Measurements from ENCODE around the gene SLC36A2.

Gene SLC36A2

DNA sequence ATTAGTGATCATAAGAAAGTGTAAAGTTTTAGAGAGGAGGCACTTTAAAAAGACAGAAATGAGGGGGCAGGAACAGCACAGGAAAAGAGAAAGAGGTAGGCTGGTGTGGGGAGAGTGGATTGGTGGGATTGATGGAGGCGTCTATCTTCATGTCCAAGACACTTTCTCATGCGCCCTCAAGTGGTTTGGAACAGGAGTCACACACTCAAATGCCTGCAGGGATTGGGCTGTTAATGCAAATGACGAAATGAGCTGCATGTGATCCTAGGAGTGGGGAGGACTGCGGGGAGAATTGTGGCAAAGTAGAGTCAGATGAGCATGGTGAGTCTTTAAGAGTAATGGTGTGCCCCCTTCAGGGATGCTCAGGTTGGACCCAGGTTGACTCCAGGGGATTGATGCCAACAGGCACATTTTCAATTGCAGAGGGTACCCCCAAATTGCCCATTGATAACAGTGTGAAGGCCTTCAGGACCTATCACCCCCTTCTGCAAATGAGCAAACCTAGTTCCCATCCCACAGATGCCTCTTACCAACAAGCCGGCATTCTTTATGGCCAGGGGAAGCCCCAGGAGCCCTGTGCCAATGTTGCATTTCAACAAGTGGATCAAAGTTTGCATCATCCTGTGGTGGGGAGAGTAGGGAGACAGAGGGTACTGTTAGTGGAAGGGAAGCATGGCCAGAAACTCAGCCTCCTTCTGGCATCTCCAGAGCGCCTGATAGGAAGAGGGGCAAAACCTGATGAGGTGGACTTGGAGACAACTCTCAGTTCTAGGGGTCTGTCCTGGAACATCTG, 49.1 kb downstream of the SLC36A2 start:
- TF ChIP-seq POLR2AphosphoS5 (IDR thresholded peaks at IDR 0.05; ENCODE audit: borderline replicate concordance, low read depth, low read length) (no peak), FOXP2 (optimal IDR thresholded peaks at IDR 0.05; ENCODE audit: control extremely low read depth, extremely low read length, insufficient read depth) (no peak), EZH2 (IDR thresholded peaks at IDR 0.05) (no peak)
- H3K27ac ChIP-seq, result no peak overlapping the region
- peak; percentile 26 for DNase-seq (ENCODE audit: low read depth, low spot score)

DNA sequence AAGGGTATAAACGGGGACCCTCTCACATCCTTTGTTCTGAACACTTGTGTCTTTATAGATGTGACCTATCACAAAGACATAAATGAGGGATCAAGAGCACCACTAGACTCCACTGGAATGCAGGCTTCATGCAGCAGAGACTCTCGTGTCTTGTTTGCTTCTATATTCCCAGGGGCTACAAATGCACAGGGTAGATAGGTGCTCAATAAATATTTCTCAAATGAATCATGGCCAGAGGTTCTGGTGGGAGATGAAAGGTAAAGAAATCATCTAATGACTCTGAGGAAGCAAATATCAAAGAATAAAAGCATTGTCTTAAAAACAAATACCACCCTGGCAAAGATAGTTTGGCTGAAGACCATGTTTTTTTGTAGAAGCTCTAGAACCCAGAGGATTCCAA, 50.4 kb downstream of the SLC36A2 start:
- no peaks in the 10 kb centered on the region for H3K9me3 ChIP-seq (ENCODE audit: low read depth, low read length)
- H3K9ac ChIP-seq (ENCODE audit: insufficient read length), result no peak overlapping the region
- H3K27ac ChIP-seq, result no peak overlapping the region
- DNase-seq (ENCODE audit: low read depth, low spot score), result no peak
- H3K36me3 ChIP-seq (ENCODE audit: insufficient read depth, low read length), result no peaks in the 10 kb centered on the region
- TF ChIP-seq POLR2AphosphoS5 (IDR thresholded peaks at IDR 0.05; ENCODE audit: borderline replicate concordance, low read depth, low read length) (no peak), FOXP2 (optimal IDR thresholded peaks at IDR 0.05; ENCODE audit: control extremely low read depth, extremely low read length, insufficient read depth) (no peak), EZH2 (IDR thresholded peaks at IDR 0.05) (no peak)
- H3K4me3 ChIP-seq, result no peak overlapping the region

More for the DNA sequence above, 49.1 kb downstream of the SLC36A2 start:
- H3K9me3 ChIP-seq (ENCODE audit: low read depth, low read length), result no peaks in the 10 kb centered on the region
- no peak overlapping the region for H3K9ac ChIP-seq (ENCODE audit: insufficient read length)
- H3K4me3 ChIP-seq, result no peak overlapping the region
- H3K36me3 ChIP-seq (ENCODE audit: insufficient read depth, low read length), result no peaks in the 10 kb centered on the region

DNA sequence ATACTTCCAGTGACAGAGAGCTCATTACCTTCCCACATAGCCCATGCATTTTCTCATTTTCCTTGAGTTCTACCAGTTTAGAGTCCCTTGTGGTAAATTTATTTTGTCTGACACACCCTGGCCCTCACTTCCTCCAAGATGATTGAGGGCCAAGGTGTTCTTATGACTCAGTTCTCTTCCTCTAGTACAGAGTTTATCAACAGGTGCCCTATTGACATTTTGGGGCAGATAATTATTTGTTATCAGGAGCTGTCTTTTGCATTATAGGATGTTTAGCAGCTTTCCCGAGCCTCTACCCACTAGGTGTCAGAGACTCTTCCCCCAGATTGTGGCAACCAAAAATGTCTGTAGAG, 50.9 kb downstream of the SLC36A2 start:
- TF ChIP-seq FOXP2 (optimal IDR thresholded peaks at IDR 0.05; ENCODE audit: control extremely low read depth, extremely low read length, insufficient read depth), result no peak
- no peak for TF ChIP-seq POLR2AphosphoS5 (IDR thresholded peaks at IDR 0.05; ENCODE audit: borderline replicate concordance, low read depth, low read length)
- TF ChIP-seq EZH2 (IDR thresholded peaks at IDR 0.05), result no peak
- Histone ChIP-seq H3K9ac (ENCODE audit: insufficient read length) (no peak overlapping the region), H3K36me3 (ENCODE audit: insufficient read depth, low read length) (no peaks in the 10 kb centered on the region), H3K4me3 (no peak overlapping the region), H3K9me3 (ENCODE audit: low read depth, low read length) (no peaks in the 10 kb centered on the region), H3K27ac (no peak overlapping the region)
- DNase-seq (ENCODE audit: low read depth, low spot score), result no peak

DNA sequence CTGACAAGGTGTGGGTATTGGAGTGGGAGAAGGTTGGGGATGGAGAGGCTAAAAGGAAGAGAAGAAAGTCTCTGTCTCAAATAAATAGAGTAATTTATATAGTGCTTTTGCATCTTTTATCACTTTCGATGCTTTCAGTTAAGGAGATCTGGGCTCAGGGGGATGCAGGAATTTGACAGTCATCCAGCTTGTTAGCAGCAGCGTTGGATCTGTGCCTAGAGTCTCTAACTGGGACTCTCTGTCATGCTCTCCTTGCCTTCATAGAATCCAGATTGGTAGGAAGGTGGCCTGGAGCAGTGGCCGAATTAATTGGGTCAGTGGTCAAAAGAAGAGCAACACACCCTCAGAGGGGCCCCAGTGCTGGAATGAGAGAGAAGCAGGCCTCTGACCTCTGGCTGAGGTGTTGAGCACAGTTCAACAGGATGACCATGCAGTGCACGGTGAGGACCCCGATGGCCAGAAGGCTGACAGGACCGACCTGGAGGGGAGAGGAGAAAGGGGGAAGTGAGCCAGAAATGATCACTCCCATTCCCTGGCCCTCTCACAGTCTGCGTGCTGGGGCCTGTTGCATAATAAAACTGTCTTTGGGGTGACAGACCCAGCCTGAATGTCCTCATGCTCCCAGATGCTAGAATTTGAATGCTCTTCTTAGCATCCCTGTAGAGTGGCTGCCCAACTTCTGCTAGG, 51.4 kb downstream of the SLC36A2 start:
- no peak overlapping the region for H3K27ac ChIP-seq
- H3K4me3 ChIP-seq, result no peak overlapping the region
- no peak overlapping the region for H3K9ac ChIP-seq (ENCODE audit: insufficient read length)
- TF ChIP-seq FOXP2 (optimal IDR thresholded peaks at IDR 0.05; ENCODE audit: control extremely low read depth, extremely low read length, insufficient read depth) (no peak), EZH2 (IDR thresholded peaks at IDR 0.05) (no peak), POLR2AphosphoS5 (IDR thresholded peaks at IDR 0.05; ENCODE audit: borderline replicate concordance, low read depth, low read length) (no peak)
- no peak for DNase-seq (ENCODE audit: low read depth, low spot score)
- no peaks in the 10 kb centered on the region for H3K9me3 ChIP-seq (ENCODE audit: low read depth, low read length)
- no peaks in the 10 kb centered on the region for H3K36me3 ChIP-seq (ENCODE audit: insufficient read depth, low read length)

DNA sequence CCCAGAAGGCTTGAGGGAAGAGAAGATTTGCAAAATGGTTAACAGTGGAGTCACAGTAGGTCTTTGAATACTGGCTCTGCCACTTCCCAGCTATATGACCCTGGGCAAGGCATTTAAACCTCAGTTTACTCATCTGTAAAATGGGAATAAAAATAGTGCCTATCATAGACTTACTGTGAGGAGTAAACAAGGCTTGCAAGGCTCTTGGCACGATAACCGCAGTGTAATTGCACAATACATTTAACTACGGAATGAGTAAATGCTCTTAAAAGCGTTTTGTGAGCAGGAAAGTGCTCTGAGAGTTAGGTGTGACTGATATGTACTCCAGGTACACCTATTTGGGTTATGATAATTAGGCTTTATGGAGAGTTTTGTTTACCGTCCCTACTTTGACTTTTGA, 52.2 kb downstream of the SLC36A2 start:
- H3K9me3 ChIP-seq (ENCODE audit: low read depth, low read length), result no peaks in the 10 kb centered on the region
- H3K4me3 ChIP-seq, result no peak overlapping the region
- no peak for TF ChIP-seq EZH2 (IDR thresholded peaks at IDR 0.05)
- TF ChIP-seq FOXP2 (optimal IDR thresholded peaks at IDR 0.05; ENCODE audit: control extremely low read depth, extremely low read length, insufficient read depth), result no peak
- DNase-seq (ENCODE audit: low read depth, low spot score), result no peak
- no peak overlapping the region for H3K27ac ChIP-seq
- no peak overlapping the region for H3K9ac ChIP-seq (ENCODE audit: insufficient read length)
- no peaks in the 10 kb centered on the region for H3K36me3 ChIP-seq (ENCODE audit: insufficient read depth, low read length)

DNA sequence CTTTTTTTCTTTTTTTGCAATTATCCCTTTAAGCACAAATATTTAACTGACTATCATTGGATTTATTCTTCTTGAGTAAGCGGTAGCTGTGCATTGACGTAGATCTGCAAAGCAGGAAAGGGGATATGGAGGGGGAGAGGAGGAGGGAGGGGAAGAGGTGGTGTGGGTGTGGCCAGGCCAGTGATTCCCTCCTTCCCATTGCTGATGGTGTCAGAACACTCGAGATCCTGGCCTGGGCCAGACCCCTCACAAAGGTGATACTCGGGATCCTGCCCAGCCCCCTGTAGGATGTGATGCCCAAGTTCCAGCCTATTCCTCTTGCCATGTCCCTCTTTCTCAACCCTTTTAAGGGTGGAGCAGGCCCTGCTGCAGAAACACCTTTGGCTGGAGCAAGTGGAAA, 53.7 kb downstream of the SLC36A2 start:
- Histone ChIP-seq H3K27ac (no peak overlapping the region), H3K36me3 (ENCODE audit: insufficient read depth, low read length) (no peaks in the 10 kb centered on the region), H3K9ac (ENCODE audit: insufficient read length) (no peak overlapping the region), H3K9me3 (ENCODE audit: low read depth, low read length) (no peaks in the 10 kb centered on the region), H3K4me3 (no peak overlapping the region)
- no peak for DNase-seq (ENCODE audit: low read depth, low spot score)
- TF ChIP-seq FOXP2 (optimal IDR thresholded peaks at IDR 0.05; ENCODE audit: control extremely low read depth, extremely low read length, insufficient read depth), result no peak
- TF ChIP-seq EZH2 (IDR thresholded peaks at IDR 0.05), result no peak
- TF ChIP-seq POLR2AphosphoS5 (IDR thresholded peaks at IDR 0.05; ENCODE audit: borderline replicate concordance, low read depth, low read length), result no peak

DNA sequence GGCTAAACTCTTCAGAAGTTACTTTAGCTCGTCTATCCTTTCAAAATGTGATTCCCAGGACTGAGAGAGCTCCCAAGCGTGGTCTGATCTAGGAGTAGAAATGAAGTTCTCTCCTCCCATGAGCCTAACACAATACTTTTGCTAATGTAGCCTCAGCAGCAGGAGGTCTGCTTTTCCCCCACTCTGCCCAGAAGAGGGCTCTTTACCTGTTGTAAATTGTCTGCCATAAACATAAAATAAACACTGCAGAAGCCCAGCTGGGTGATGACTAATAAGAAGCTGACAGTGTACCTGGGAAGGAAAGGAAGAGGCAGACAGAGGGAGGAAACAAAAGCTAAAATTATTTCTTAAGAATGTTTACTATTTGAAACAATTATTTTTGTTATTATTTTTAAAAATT, 59.2 kb downstream of the SLC36A2 start:
- Histone ChIP-seq H3K36me3 (ENCODE audit: insufficient read depth, low read length) (no peaks in the 10 kb centered on the region), H3K27ac (no peak overlapping the region)
- DNase-seq (ENCODE audit: low read depth, low spot score), result no peak

DNA sequence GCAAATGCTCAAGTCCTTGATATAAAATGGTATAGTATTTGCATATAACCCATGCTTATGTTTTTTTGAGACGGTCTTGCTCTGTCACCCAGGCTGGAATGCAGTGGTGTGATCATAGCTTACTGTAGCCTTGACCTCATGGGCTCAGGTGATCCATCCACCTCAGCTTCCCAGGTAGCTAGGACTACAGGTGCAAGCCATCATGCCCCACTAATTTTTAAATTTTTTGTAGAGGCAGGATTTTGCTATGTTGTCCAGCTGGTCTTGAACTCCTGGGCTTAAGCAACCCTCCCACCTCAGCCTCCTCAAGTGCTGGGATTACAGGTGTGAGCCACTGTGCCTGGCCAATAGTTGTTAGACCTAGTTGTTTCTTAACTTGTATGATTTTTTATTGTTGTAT, 61.1 kb downstream of the SLC36A2 start:
- Histone ChIP-seq H3K9me3 (ENCODE audit: low read depth, low read length) (no peaks in the 10 kb centered on the region), H3K36me3 (ENCODE audit: insufficient read depth, low read length) (no peaks in the 10 kb centered on the region), H3K27ac (no peak overlapping the region), H3K4me3 (peak overlapping the region; percentile 16; the same call in 1 of the 2 replicates), H3K9ac (ENCODE audit: insufficient read length) (no peak overlapping the region)
- no peak for TF ChIP-seq FOXP2 (optimal IDR thresholded peaks at IDR 0.05; ENCODE audit: control extremely low read depth, extremely low read length, insufficient read depth)
- no peak for TF ChIP-seq EZH2 (IDR thresholded peaks at IDR 0.05)
- no peak for TF ChIP-seq POLR2AphosphoS5 (IDR thresholded peaks at IDR 0.05; ENCODE audit: borderline replicate concordance, low read depth, low read length)
- DNase-seq (ENCODE audit: low read depth, low spot score), result no peak

More for the DNA sequence above, 59.2 kb downstream of the SLC36A2 start:
- H3K9ac ChIP-seq (ENCODE audit: insufficient read length), result no peak overlapping the region
- no peak overlapping the region for H3K4me3 ChIP-seq
- no peak for TF ChIP-seq POLR2AphosphoS5 (IDR thresholded peaks at IDR 0.05; ENCODE audit: borderline replicate concordance, low read depth, low read length)
- TF ChIP-seq EZH2 (IDR thresholded peaks at IDR 0.05), result no peak
- TF ChIP-seq FOXP2 (optimal IDR thresholded peaks at IDR 0.05; ENCODE audit: control extremely low read depth, extremely low read length, insufficient read depth), result no peak
- no peaks in the 10 kb centered on the region for H3K9me3 ChIP-seq (ENCODE audit: low read depth, low read length)

Measured in SK-N-MC (cell line).